GM12878 (cell line): ENCODE measurements around the gene BCKDHB. TPM values are rescaled to one million over a fixed set of nuclear protein-coding genes. Genes with fewer than 3 reads are reported as not detected.

Experiments used
- ATAC-seq: fragments of 200-7000 bp; cut with Tn5 transposase; 3 replicates; pipeline ENCODE4 v1.9.1; 2020; ENCODE audit warnings: mild to moderate bottlenecking, moderate library complexity
- BruUV-seq: library from RNA; stranded (reverse); fragments of 400-500 nt; replicated peaks from 2 replicates; lab custom pipeline; 2021; lab: Mats Ljungman, UMichigan
- CTCF ChIA-PET: fragments of 300-600 bp; sonication (Branson Sonifier 250); formaldehyde crosslinking; extraction: SDS; loops from one replicate; lab custom pipeline; 2021; ENCODE audit warnings: inconsistent platforms; lab: Yijun Ruan, JAX
- POLR2A ChIA-PET: fragments of 350-600 bp; formaldehyde crosslinking; extraction: SDS; loops from one replicate; lab custom pipeline; 2021; ENCODE audit warnings: inconsistent platforms; lab: Charles Lee
- RAD21 ChIA-PET: fragments of 300-600 bp; sonication (Branson Sonifier 250); formaldehyde crosslinking; loops from one replicate; lab custom pipeline; 2023; ENCODE audit warnings: antibody characterized with exemption; ENCODE audit not compliant: unreplicated experiment; lab: Charles Lee
- SMC1A ChIA-PET: fragments of 300-600 bp; sonication (Branson Sonifier 250); formaldehyde crosslinking; loops from one replicate; lab custom pipeline; 2023; ENCODE audit not compliant: unreplicated experiment, uncharacterized antibody; lab: Charles Lee
- DNase-seq: peaks from one replicate; pipeline ENCODE4 v3.0.0-alpha.2; 2011; ENCODE audit warnings: low read depth, low spot score
- FAIRE-seq: peaks from 3 replicates; lab custom pipeline; 2011; peaks lifted over from hg19 to GRCh38; lab: Jason Lieb, UNC
- H2AFZ ChIP-seq: 2 replicates; pipeline ENCODE4 v1.6.0; 2011; ENCODE audit warnings: low read depth, low read length, control low read depth; ENCODE audit not compliant: control insufficient read depth
- H3K27ac ChIP-seq: 2 replicates; pipeline ENCODE4 v1.5.1; 2011; ENCODE audit warnings: control low read depth; ENCODE audit not compliant: control insufficient read depth, insufficient read depth
- H3K27me3 ChIP-seq, 2 experiments: replicated peaks in 1 of 2; 2 replicates each; pipeline versions ENCODE4 v1.6.0 to v1.6.1; 2011; ENCODE audit warnings: low read length in 1 of 2; ENCODE audit not compliant: control insufficient read depth in 2 of 2, insufficient read depth in 2 of 2
- H3K36me3 ChIP-seq, 2 experiments: 2 replicates each; pipeline ENCODE4 v1.5.1; 2011; ENCODE audit warnings: low read length in 1 of 2; ENCODE audit not compliant: control insufficient read depth in 2 of 2, insufficient read depth in 2 of 2
- H3K4me1 ChIP-seq: 2 replicates; pipeline ENCODE4 v1.6.1; 2011; ENCODE audit warnings: mild to moderate bottlenecking, low read length, moderate library complexity, mixed read lengths; ENCODE audit not compliant: control insufficient read depth, insufficient read depth
- H3K4me2 ChIP-seq: 2 replicates; pipeline ENCODE4 v1.6.0; 2011; ENCODE audit warnings: control low read depth; ENCODE audit not compliant: control insufficient read depth, insufficient read depth
- H3K4me3 ChIP-seq: fragments of 200-600 bp; sonication (generic); 2 replicates; pipeline ENCODE4 v1.5.1; 2016
- H3K79me2 ChIP-seq: 2 replicates; pipeline ENCODE4 v1.6.0; 2011; ENCODE audit warnings: low read length; ENCODE audit not compliant: control insufficient read depth, insufficient read depth
- H3K9ac ChIP-seq: 2 replicates; pipeline ENCODE4 v1.8.0; 2011; ENCODE audit warnings: low read length, control low read depth, mixed read lengths; ENCODE audit not compliant: control insufficient read depth, insufficient read depth
- H3K9me3 ChIP-seq: replicated peaks from 3 replicates; pipeline ENCODE4 v1.5.1; 2011; ENCODE audit warnings: mild to moderate bottlenecking, low read length; ENCODE audit not compliant: control insufficient read depth, insufficient read depth
- H4K20me1 ChIP-seq: 2 replicates; pipeline ENCODE4 v1.6.0; 2011; ENCODE audit not compliant: control insufficient read depth, insufficient read depth
- BCLAF1 ChIP-seq: fragments of 450-650 bp; IDR thresholded peaks from 2 replicates; pipeline ENCODE4 v1.6.1; 2017; ENCODE audit warnings: antibody characterized with exemption, mild to moderate bottlenecking, moderate library complexity
- ELK1 ChIP-seq: IDR thresholded peaks from 2 replicates; pipeline ENCODE4 v1.6.1; 2012; ENCODE audit warnings: low read depth, low read length, improper control_type of control experiment
- GABPA ChIP-seq: IDR thresholded peaks from 2 replicates; pipeline ENCODE4 v1.6.1; 2014; ENCODE audit warnings: antibody characterized with exemption, low read depth, mild to moderate bottlenecking, inconsistent platforms
- IKZF1 ChIP-seq: fragments of 450-650 bp; conservative IDR thresholded peaks from 2 replicates; pipeline ENCODE4 v1.6.1; 2017; ENCODE audit warnings: antibody characterized with exemption, mild to moderate bottlenecking
- JUNB ChIP-seq: IDR thresholded peaks from 2 replicates; pipeline ENCODE4 v1.6.1; 2016; ENCODE audit warnings: antibody characterized with exemption, mild to moderate bottlenecking
- LARP7 ChIP-seq: fragments of 450-650 bp; IDR thresholded peaks from 2 replicates; pipeline ENCODE4 v1.6.1; 2017; ENCODE audit warnings: mild to moderate bottlenecking
- MTA2 ChIP-seq: fragments of 450-650 bp; IDR thresholded peaks from 2 replicates; pipeline ENCODE4 v1.6.1; 2016; ENCODE audit warnings: low read depth, mild to moderate bottlenecking, moderate library complexity
- MXI1 ChIP-seq: fragments of 150-350 bp; IDR thresholded peaks from 2 replicates; pipeline ENCODE4 v1.6.1; 2011; ENCODE audit warnings: low read depth, mild to moderate bottlenecking, inconsistent platforms, low read length, improper control_type of control experiment
- MYB ChIP-seq: fragments of 150-350 bp; IDR thresholded peaks from 2 replicates; pipeline ENCODE4 v1.6.1; 2014; ENCODE audit warnings: mild to moderate bottlenecking, low read depth, low read length, borderline replicate concordance
- MYC ChIP-seq: IDR thresholded peaks from 2 replicates; pipeline ENCODE4 v1.6.1; 2011; ENCODE audit warnings: mild to moderate bottlenecking, low read length, moderate library complexity, inconsistent platforms; ENCODE audit not compliant: insufficient read depth, insufficient replicate concordance, insufficient read length, severe bottlenecking
- NFIC ChIP-seq: IDR thresholded peaks from 2 replicates; pipeline ENCODE4 v1.6.1; 2012; ENCODE audit warnings: low read depth, mild to moderate bottlenecking, inconsistent platforms, low read length, moderate library complexity
- NFXL1 ChIP-seq: fragments of 450-650 bp; IDR thresholded peaks from 2 replicates; pipeline ENCODE4 v1.6.1; 2017; ENCODE audit warnings: antibody characterized with exemption, mild to moderate bottlenecking, borderline replicate concordance
- NKRF ChIP-seq: fragments of 450-650 bp; conservative IDR thresholded peaks from 2 replicates; pipeline ENCODE4 v1.6.1; 2017; ENCODE audit warnings: mild to moderate bottlenecking, moderate library complexity
- NR2C2 ChIP-seq: IDR thresholded peaks from 2 replicates; pipeline ENCODE4 v1.6.1; 2011; ENCODE audit warnings: borderline replicate concordance, low read depth; ENCODE audit not compliant: control insufficient read depth, insufficient read length
- POLR2A ChIP-seq: IDR thresholded peaks from 2 replicates; pipeline ENCODE4 v1.6.1; 2011; ENCODE audit warnings: low read depth, mild to moderate bottlenecking, low read length
- SMARCA5 ChIP-seq: fragments of 450-650 bp; IDR thresholded peaks from 2 replicates; pipeline ENCODE4 v1.6.1; 2017; ENCODE audit warnings: mild to moderate bottlenecking
- TARDBP ChIP-seq: IDR thresholded peaks from 2 replicates; pipeline ENCODE4 v1.6.1; 2016; ENCODE audit warnings: borderline replicate concordance
- WGBS: methylation state at CpG from one replicate; pipeline ENCODE4 v1.1.6; 2016; ENCODE audit warnings: low lambda C conversion rate; ENCODE audit not compliant: insufficient replicate concordance, insufficient coverage; ENCODE audit errors: missing lambda C conversion rate; 5-methylcytosine and 5-hydroxymethylcytosine counted together
- in situ Hi-C: fragments of 300-500 bp; cut with MboI; formaldehyde crosslinking; loops from 9 replicates; pipeline ENCODE4 v1.14.3; 2018; ENCODE audit warnings: mixed read lengths
- intact Hi-C: fragments of 100-400 bp; cut with micrococcal nuclease; formaldehyde crosslinking; loops from one replicate; pipeline ENCODE4 v1.14.2; 2022; ENCODE audit not compliant: unreplicated experiment
- polyA plus RNA-seq, 11 experiments: library from polyadenylated mRNA; depleted of rRNA in 4 of 11; unstranded in 6 of 11; stranded (reverse) in 5 of 11; fragments of >200 nt; fragmentation: Nextera tagmentation in 4 of 11; fragmentation: Illumina TruSeq in 1 of 11; extraction: Ambion mirVana in 4 of 11; extraction: Trizol in 1 of 11; gene quantifications; 1 replicate in 1 of 11; 2 replicates in 10 of 11; pipeline versions ENCODE4 v1.2.1 to v1.2.3, GENCODE V29; 2011 to 2016; ENCODE audit warnings: inconsistent platforms in 2 of 11, missing spikeins in 2 of 11, low read depth in 1 of 11
- total RNA-seq, 4 experiments: library from RNA; depleted of rRNA in 3 of 4; stranded (reverse); fragments of >200 nt in 3 of 4; fragmentation: Illumina TruSeq in 1 of 4; extraction: Trizol in 1 of 4; gene quantifications; 2 replicates each; pipeline versions ENCODE4 v1.2.1 to v1.2.3, GENCODE V29; 2013 to 2021

The BCKDHB gene
- total and polyA plus RNA-seq, 10 of the 15 experiments (the other 5 are each of a cell fraction or from before 2014, with no cell fraction given): 12.9 to 57.1 (median 25.3) TPM

- Histone ChIP-seq H3K27ac (no peak overlapping the region), H2AFZ (no peak overlapping the region), H3K27me3 (no peaks in the 10 kb centered on the region), H4K20me1 (no peaks in the 10 kb centered on the region), H3K4me3 (no peak overlapping the region), H3K36me3 (no peaks in the 10 kb centered on the region), H3K4me1 (no peaks in the 10 kb centered on the region), H3K9me3 (no peaks in the 10 kb centered on the region), H3K79me2 (no peaks in the 10 kb centered on the region), H3K4me2 (no peak overlapping the region), H3K9ac (no peak overlapping the region)
- SMC1A ChIA-PET: no interaction called here
- CTCF ChIA-PET: interaction anchor here (1.7 kb wide), 1 partner anchor 12 kb away, joined by 6 read pairs; no protein-coding TSS in a partner anchor
- no peak for DNase-seq
- POLR2A ChIA-PET: no interaction called here
- no TSS peak for BruUV-seq
- no peak for FAIRE-seq
- intact Hi-C loops (no loop called here), in situ Hi-C loops (no loop called here)
- 94% methylated on average over 3 of the region's 3 CpGs for WGBS
- no peak for TF ChIP-seq ELK1
- TF ChIP-seq NKRF: no peak
- TF ChIP-seq NFXL1: no peak
- TF ChIP-seq NFIC: no peak
- no peak for TF ChIP-seq MXI1
- TF ChIP-seq SMARCA5: no peak
- TF ChIP-seq NR2C2: no peak
- no peak for TF ChIP-seq TARDBP
- TF ChIP-seq JUNB: no peak
- TF ChIP-seq IKZF1: no peak
- no peak for TF ChIP-seq MTA2
- TF ChIP-seq MYC: no peak
- TF ChIP-seq LARP7: no peak
- TF ChIP-seq POLR2A: no peak
- no peak for TF ChIP-seq GABPA
- TF ChIP-seq BCLAF1: no peak
- TF ChIP-seq MYB: no peak
- ATAC-seq: no peak
- RAD21 ChIA-PET: no interaction called here
Measured at GRCh38 chr6:80226151-80226550, 119.7 kb downstream of the BCKDHB start.
